Activated gamma-delta T cell (primary cell): Measurements from ENCODE around the gene DPH7.
"Not testable (repeated sequence)": the region's sequence is repeated elsewhere in the genome, so short reads cannot be mapped to it uniquely, and the experiment has no call there.

Experiments
- DNase-seq: peaks from one replicate; lab custom pipeline; 2025; lab: John Stamatoyannopoulos, UW

The DPH7 gene

DNA sequence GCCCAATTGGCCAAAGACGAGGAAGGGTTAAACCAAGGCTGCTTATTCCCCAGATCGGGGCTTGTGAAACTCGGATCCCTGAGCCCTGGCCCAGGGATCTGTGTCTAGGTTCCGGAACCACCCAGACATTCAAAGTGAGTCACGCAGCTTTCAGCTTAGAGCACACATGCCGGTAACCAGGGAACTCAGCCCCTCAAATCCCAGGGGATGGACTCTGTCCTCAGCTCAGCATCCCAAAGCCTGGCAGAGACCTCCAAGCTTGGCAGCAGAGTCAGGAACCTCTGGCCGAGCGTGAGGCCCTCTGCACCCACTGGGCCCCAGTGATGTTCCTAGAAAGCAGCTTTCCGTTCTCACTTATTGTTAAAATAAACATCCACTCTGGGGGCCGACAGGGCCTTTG lies 33.6 kb downstream of the DPH7 start:
- no peak for DNase-seq

DNA sequence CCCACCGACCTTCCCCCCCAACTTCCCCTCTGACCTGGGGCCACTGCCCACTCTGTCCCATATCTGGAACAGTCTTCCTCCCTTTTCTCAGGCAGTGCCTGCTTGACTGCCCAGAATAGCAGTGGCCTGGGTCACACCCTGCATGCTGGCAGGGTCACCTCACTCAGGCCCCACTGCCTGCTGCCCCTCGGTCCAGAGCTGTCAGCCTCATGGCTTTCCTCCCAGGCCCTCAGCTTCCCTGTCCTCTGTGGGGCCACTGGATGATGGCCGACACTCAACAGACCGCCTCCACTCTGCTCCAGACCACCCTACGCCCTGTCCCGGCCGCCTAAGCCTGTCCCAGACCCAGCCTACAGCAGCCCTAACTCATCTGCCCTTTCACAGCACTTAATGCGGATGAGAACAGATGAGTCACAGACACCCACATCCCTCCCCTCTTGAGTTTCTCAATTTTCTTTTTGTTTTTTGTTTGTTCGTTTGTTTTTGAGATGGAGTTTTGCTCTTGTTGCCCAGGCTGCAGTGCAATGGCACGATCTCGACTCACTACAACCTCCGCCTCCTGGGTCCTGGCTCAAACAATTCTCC lies 34.5 kb downstream of the DPH7 start:
- DNase-seq: no peak

DNA sequence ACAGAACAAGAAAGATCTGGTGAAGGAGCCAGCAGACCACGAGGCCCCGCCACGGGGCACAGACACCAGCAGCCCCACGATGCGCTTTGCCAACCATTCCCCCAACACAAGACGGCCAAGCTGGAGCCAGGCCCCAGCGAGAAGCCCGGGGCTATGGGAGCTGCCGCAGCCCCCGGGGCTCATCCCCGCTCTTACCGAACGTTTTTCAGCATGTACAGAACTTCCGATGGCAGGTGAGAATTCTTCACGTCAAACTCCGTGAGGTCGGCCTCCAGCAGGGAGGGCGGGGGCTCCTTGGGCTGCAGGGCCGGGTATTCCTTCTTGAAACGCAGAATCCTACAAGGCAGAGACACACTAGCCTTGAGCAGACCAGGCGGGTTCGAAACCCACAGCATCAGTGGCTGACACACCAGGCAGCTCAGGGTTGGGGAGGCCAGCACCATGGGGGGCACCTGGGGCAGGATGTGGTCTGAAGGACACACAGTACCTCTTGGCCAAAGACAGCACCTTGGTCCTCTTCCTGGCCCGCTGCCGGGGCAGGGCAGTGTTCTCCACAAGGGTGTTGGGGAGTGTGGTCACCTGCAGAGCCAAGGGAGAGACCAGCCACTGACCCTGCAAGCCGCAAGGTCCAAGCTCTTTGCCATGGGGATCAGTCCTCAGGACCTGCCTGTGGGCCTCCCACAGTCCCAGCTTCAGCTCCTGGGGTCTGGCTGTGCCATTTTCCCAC lies 35.3 kb downstream of the DPH7 start:
- DNase-seq: no peak

DNA sequence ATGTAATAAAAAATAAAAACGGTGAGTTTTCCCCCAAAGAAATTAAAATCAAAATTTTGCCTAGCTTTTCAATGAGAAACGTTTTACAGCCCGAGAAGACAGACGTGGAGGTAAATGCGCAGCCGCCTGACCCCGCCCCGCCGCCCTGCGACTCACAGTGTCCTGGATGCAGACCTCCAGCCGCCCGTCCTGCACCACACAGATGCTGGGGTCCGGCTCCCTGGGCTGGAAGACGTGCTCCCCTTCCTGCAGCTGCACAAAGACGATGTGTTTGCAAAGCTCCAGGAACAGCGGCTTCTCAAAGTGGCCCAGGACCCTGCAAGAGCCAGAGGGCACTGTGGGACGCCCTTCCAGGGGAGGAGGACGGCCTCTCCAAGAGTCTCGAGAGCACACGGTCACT lies 36.2 kb downstream of the DPH7 start:
- DNase-seq: no peak

DNA sequence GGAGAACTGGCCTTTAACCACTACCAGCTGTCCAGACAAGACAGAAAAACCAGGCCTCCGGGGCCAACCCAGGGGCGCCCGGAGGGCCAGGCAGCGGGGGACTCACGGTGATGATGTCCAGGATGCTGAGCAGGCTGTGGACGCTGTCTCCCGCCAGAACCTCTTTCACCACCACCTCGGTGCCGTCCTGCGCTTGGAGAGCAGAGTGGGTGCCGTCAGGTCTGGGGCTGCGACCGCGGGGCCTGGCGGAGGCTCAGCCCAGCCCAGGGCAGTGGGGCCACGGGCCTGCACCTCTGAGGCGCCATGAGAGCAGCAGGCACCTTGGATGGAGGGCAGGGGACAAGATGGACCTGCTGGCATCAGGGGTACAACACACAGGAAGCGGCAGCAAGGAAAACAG lies 38.2 kb downstream of the DPH7 start:
- DNase-seq: no peak

DNA sequence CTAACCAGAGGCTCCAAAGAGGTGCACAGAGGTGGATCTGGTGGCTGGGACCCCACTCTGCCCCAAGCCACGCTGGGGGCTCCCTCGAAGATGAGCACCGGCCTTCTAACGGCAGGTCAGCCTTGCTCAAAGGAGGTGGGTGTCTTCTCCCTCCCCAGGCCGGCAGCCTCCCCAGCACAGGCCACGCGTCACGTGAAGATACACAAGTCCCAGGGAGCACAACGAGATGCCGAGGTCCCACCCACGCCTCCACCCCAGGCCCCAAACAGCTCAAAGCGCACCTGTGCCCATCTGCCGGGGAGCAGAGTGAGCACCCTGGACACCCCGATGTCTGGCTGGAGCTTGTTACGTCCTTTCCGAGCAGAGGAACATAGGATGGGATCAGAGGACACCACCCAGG lies 40.7 kb downstream of the DPH7 start:
- DNase-seq: no peak

DNA sequence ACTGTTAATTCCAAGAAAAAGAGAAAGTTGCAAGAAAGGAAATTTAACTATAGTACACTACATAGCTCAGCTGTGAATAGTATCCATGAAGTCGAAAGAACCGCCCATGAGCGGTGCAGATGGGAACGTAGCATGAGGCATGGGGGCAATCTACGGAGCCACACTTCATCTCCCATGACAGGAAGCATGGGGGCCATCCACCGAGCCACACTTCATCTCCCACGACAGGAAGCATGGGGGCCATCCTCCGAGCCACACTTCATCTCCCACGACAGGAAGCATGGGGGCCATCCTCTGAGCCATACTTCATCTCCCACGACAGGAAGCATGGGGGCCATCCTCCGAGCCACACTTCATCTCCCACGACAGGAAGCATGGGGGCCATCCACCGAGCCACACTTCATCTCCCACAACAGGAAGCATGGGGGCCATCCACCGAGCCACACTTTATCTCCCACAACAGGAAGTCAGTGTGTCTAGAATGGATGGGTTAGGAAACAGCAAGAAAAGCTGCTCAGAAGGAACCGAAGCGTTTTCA lies 42.1 kb downstream of the DPH7 start:
- DNase-seq: not testable (repeated sequence)

DNA sequence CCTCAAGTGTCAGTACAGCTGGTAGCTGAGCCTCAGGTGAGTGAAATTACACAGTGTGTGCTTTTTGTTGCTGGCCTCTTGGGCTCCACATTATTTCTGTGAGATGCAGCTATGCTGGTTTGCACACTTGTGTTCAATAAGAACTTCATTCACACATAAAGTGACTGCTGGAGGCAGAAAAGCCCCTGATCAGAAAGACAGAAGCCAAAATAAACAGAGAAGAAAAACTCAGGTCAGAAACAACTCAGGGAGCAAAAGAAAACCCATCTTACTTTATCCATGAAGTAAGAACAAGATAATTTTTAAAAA lies 43.7 kb downstream of the DPH7 start:
- DNase-seq: no peak

DNA sequence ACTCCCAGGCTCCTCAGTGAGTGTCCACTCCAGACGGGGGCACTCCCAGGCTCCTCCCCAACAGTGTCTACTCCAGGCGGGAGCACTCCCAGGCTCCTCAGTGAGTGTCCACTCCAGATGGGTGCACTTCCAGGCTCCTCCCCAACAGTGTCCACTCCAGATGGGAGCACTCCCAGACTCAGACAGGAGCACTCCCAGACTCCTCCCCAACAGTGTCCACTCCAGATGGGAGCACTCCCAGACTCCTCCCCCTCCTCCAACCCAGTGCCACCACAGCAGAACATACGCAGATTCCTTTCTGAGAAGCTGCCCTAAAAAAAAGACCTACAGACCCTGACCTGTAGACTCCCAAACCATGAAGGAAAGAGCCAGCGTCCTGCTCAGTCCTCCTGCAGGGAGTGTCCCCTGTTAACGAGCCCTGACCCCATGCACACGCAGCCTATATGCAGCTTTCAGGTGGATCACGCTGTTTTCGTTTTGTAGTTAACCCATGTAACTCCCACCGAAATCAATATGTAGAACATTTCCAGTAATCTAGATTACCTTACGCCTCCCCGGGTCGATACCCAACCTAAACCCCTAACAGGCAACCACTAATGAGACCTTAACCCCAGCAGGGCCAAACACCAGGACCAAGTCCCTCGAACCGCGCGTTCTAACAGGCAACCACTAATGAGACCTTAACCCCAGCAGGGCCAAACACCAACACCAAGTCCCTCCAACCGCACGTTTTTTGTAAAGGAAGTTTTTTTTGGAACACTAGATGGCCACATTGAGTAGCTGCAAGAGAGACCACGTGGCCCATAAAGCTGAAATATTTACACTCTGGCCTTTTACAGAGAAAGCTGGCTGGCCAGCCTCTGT lies 44.2 kb downstream of the DPH7 start:
- no peak for DNase-seq

DNA sequence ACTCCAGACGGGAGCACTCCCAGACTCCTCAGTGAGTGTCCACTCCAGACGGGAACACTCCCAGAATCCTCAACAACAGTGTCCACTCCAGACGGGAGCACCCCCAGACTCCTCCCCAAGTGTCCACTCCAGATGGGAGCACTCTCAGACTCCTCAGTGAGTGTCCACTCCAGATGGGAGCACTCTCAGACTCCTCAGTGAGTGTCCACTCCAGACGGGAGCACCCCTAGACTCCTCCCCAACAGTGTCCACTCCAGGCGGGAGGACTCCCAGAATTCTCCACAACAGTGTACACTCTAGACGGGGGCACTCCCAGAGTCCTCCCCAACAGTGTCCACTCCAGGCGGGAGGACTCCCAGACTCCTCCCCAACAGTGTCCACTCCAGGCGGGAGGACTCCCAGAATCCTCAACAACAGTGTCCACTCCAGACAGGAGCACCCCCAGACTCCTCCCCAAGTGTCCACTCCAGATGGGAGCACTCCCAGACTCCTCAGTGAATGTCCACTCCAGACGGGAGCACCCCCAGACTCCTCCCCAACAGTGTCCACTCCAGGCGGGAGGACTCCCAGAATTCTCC lies 45.7 kb downstream of the DPH7 start:
- DNase-seq: not testable (repeated sequence)

DNA sequence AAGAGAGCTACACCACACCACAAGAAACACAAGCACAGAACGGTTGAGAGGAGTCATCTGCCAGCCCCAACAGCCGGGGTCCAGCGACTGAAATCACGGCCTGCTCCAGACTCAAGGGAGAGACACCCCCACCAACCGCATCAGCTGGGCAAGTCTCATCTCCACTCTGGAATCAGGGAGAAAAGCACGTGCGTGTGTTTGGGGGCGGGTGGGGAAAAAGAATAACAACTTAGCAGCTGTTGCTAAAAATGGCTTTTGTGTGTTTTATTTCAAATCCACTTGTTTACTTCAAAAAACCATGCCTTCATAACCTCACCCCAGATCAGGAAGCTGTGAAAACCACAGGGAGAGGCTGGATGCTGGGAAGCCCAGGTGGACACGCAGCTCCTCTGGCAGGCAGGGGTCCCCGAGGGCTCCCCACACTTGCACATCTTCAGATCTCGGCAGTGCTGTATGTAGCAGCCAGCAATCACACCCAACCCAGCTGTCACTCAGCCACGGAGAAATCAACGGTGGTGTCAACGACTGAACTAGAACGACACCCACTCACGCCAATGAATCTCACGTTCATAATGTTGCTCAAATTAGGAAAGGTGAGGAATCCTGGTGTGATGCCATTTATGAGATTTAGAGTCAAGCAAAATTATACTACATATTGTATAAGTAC lies 47.5 kb downstream of the DPH7 start:
- DNase-seq: no peak

DNA sequence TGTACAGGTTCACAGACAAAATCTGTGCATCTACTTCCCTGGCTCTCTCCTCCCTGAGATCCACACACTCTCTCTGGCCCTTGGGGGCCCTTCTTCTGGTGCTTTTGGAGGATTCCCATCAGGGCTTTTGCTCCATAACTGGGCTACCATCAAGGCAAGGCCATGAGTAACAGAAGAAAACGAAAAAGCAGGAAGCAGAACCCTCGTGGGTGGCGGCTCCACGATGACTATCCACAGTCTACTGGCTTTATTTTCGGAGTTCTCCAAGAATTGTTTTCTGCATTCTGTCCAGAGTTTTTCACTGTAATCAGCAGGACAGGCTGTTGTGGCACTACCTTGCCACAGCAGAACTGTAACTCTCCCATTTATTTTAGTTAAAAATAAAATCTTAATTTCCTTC lies 48.4 kb downstream of the DPH7 start:
- DNase-seq: no peak

DNA sequence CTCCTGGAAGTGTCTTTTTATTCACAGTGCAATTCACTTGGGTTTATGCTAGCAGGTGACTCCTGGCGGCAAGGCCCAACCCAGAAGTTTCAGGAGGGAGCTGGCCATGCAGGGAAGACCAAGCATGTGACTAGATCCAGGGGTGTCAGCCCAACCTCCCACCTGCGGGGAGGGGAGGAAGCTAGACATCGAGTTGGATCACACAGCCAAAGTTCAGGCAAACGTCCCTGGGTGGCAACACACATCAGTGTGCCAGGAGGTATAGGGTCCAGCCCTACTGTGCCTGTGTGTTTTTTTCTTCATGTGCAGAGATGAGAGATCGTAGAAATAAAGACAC lies 53.8 kb downstream of the DPH7 start:
- DNase-seq: no peak

DNA sequence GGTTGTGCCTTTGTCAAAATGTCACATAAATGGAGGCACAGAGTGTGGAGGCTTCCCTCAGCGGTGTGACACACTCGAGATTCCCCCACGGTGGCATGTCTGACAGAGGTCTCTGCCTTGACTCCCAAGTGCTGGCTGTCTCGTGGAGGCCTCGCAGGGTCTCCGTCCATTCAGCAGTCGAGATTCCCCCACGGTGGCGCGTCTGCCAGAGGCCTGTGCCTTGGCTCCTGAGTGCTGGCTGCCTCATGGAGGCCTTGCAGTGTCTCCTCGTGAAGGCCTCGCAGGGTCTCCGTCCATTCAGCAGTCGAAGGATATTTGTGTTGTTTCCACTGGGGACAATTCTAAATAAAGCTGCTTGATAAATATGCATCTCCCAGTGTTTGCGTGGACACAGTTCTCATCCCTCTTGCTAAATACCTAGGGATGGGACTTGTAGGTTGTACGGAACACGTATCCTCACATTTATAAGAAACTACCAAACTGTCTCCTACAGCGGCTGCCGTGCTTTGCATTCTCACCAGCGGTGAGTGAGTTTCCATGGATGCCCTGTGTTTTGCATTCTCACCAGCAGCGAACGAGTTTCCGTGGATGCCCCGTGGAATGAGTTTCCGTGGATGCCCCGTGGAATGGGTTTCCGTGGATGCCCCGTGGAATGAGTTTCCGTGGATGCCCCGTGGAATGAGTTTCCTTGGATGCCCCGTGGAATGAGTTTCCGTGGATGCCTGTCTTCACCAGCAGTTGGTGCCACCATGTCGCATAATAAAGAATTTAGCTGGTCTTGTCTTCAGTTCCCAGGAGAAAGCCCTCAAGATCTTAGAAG lies 54.4 kb downstream of the DPH7 start:
- DNase-seq: no peak

DNA sequence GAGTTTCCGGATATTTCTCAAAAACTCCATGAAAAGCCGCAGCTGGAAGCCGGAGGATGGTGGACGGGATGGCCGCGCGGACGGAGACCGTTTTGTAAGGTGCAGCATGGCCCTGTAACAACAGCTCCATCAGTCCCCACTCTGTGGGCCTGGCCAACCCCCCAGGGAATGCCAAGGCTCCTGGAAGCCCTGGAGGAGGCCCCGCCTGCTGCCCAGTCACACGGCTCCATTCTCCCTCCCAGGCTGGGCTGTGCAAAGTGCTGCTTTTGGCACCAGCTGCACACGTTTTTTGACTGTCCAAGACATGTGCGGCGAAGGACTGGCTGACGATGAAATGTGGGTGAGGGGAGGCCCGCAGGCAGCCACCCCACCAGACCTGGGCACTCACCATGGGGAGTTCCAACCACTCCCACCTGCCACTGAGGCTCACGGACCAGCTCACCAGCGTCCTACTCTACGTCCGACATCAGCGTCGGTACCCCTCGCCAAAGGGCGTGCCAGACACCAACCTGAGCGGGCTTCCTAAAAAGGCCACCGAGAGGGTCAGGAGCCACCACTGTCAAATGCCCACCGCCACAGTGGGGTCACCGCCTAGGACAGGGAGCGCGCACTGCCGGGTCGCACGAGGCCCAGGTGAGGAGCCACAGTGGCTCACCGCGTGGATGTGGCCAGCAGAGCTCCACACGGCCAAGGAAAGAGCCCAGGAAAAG lies 55.8 kb downstream of the DPH7 start:
- no peak for DNase-seq

DNA sequence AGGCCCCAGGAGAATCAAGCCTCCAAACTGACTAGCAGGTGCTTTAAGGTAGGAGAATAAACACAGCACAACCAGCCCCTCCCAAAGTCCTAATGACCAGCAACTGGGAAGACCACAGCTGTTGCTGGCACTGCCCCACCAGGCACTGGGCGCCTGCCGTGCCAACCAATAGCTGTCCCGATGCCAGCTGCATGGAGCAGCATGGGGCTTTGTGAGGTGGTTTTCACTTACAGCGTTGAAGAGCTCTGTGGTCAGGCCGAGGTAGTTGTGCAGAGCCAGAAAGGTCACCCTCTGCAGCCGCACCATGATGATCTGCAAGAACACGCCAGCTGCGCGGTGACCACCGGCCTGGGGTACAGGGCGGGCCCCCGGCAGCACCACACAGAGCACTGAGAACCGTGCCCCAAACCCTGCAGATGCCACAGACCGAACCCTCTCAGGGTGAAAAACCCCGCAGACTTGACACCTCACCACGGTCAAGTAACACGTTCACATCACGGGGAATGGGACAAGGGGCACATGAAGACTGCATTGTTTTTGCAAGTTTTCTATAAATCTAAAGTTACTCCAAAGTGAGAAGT lies 57.2 kb downstream of the DPH7 start:
- DNase-seq: no peak

DNA sequence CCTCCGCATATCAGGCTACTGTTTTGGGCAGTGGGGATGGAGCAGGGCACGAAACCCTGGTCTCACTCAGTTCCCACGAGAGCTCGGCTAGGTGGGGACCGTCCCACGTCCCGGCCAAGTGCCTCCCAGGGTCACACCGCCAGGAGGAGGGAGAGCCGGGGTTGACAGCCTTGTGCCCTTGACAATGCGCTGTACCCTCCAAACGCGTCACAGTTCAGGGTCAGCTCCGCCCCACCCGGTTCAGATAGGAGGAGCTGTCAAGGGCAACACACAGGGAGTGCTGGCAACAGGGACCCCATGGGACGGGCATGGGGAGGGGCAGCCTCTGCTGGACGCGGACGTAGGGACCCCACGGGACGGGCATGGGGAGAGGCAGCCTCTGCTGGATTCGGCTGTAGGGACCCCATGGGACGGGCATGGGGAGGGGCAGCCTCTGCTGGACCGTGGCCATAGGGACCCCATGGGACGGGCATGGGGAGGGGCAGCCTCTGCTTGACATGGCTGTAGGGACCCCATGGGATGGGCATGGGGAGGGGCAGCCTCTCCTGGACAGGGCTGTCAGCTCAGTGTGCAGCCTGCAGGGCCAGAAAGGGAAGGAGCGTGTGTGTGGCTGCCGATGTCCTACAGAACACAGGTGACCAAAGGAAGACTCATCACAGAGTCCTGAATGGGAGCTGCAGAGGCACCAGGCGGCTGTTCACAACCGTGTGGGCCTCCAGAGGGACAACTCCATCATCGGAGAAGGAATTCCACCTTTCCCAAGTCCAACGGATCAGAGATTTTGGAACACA lies 57.9 kb downstream of the DPH7 start:
- DNase-seq: no peak

DNA sequence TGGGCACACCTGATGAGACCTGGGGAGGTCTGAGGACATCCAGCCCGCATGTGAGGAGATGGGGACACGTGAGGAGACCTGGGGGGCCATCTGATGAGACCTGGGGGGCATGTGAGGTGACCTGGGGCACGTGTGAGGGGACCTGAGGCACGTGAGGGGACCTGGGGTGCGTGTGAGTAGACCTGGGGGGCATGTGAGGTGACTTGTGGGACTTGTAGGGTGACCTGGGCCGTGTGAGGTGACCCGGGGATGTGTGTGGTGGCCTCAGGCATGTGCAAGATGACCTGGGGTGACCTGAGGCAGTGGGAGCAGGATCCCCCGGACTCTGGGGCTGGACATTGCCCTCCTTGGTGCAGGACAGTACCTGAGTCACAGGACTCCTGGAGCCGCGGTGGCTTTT lies 59.2 kb downstream of the DPH7 start:
- no peak for DNase-seq

DNA sequence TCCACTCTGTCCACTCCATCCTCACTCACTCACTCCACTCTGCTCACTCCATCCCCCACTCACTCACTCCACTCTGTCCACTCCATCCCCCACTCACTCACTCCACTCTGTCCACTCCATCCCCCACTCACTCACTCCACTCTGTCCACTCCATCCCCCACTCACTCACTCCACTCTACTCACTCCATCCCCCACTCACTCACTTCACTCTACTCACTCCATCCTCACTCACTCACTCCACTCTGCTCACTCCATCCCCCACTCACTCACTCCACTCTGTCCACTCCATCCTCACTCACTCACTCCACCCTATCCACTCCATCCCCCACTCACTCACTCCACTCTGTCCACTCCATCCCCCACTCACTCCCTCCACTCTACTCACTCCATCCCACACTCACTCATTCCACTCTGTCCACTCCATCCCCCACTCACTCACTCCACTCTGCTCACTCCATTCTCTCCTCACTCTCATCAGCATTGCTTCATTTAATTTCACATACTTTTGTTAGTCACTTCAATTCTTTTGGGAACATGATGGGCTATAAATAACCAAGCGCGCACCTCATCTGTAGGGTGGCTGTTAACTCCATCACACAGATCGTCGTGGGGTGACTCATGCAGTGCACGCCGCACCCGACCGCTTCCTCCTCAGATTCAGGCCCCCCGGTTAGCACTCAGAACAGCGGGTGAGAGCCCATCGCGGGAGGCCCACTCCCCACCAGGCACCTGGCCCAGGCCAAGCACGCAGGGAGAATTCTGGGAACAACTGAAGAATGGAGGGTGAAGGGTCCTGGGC lies 59.9 kb downstream of the DPH7 start:
- not testable (repeated sequence) for DNase-seq
